Measurements from ENCODE around the gene SRRM1.

DNA sequence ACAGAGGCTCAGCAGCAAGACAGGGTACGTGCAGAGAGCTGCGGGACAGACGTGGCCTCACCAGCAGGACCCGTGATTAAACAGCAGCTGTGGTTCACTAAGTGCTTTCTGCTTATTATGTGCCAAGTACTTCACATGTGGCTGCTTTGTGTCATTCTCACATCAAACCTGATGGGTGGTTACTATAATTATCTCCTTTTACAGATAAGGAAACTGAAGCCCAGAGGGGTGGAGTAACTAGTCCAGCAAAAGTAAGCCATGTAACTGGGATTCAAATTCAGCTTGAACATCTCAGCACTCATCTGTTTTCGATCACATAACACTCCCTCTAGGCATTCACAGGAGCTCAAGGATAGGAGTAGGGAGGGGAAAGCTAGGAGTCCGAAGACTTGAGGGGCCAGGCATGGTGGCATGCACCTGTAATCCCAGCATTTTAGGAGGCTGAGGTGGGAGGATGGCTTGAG lies 51.3 kb downstream of the SRRM1 start:
- TF ChIP-seq CTCF (IDR thresholded peaks at IDR 0.05) (no peak), POLR2A (IDR thresholded peaks at IDR 0.05) (no peak)

Data from heart left ventricle (tissue), 13 donors.